ENCODE data around the gene ADAMTS3. TPM values are rescaled to one million over a fixed set of nuclear protein-coding genes. Genes with fewer than 3 reads are reported as not detected.

ADAMTS3 gene
- total RNA-seq, 1 experiment from 2014 or later = 4.4 TPM

- no peak for TF ChIP-seq MAX (CRISPR knock-in tag; IDR thresholded peaks at IDR 0.05)
- no peak for TF ChIP-seq MLX (CRISPR knock-in tag; IDR thresholded peaks at IDR 0.05)
- no peak for TF ChIP-seq HMGXB4 (CRISPR knock-in tag; IDR thresholded peaks at IDR 0.05)
- no peak for TF ChIP-seq ZNF121 (CRISPR knock-in tag; IDR thresholded peaks at IDR 0.05)
- no peak for TF ChIP-seq PREB (CRISPR knock-in tag; IDR thresholded peaks at IDR 0.05; ENCODE audit: borderline replicate concordance)
Measured at GRCh38 chr4:72513227-72513626, 55.8 kb downstream of the ADAMTS3 start (continued).

GRCh38 chr4:72507860-72508419 lies 61.1 kb downstream of the ADAMTS3 start:
- no peak for ATAC-seq
- no peak overlapping the region for H3K4me3 Mint-ChIP-seq
- peaks cover 2% of the 10 kb centered on the region; the same call in 1 of the 2 replicates for H3K4me1 Mint-ChIP-seq
- DNase-seq (ENCODE audit: low spot score) = no peak
- H3K27me3 Mint-ChIP-seq (ENCODE audit: low read depth) = no peaks in the 10 kb centered on the region
- H3K27ac Mint-ChIP-seq = no peak overlapping the region
- peaks cover 23% of the 10 kb centered on the region for H3K9me3 Mint-ChIP-seq
- ChIA-PET POLR2A (no interaction called here), CTCF (interaction anchor here (1.2 kb wide), 1 partner anchor 60 kb away, joined by 3 read pairs; no protein-coding TSS in a partner anchor)
- H3K36me3 Mint-ChIP-seq = no peaks in the 10 kb centered on the region; the same call in 1 of the 2 replicates
- no peak for TF ChIP-seq HMGA2 (CRISPR knock-in tag; IDR thresholded peaks at IDR 0.05)
- TF ChIP-seq MXD4 (CRISPR knock-in tag; IDR thresholded peaks at IDR 0.05; ENCODE audit: borderline replicate concordance) = no peak
- no peak for TF ChIP-seq E2F1 (CRISPR knock-in tag; IDR thresholded peaks at IDR 0.05)
- TF ChIP-seq ZNF671 (CRISPR knock-in tag; IDR thresholded peaks at IDR 0.05) = no peak
- TF ChIP-seq ZNF512 (CRISPR knock-in tag; IDR thresholded peaks at IDR 0.05; ENCODE audit: borderline replicate concordance) = no peak
- no peak for TF ChIP-seq ERG (CRISPR knock-in tag; IDR thresholded peaks at IDR 0.05)
- no peak for TF ChIP-seq NFE2L1 (CRISPR knock-in tag; IDR thresholded peaks at IDR 0.05)
- TF ChIP-seq FOXK1 (CRISPR knock-in tag; IDR thresholded peaks at IDR 0.05) = no peak
- no peak for TF ChIP-seq IRF2 (CRISPR knock-in tag; IDR thresholded peaks at IDR 0.05; ENCODE audit: borderline replicate concordance, low read depth)
- no peak for TF ChIP-seq E2F5 (CRISPR knock-in tag; IDR thresholded peaks at IDR 0.05)
- no peak for TF ChIP-seq GABPB1 (CRISPR knock-in tag; IDR thresholded peaks at IDR 0.05)
- TF ChIP-seq JAZF1 (CRISPR knock-in tag; IDR thresholded peaks at IDR 0.05) = no peak
- TF ChIP-seq RORB (CRISPR knock-in tag; IDR thresholded peaks at IDR 0.05) = no peak
- TF ChIP-seq ZNF423 (CRISPR knock-in tag; IDR thresholded peaks at IDR 0.05) = no peak
- TF ChIP-seq AR (CRISPR knock-in tag; IDR thresholded peaks at IDR 0.05) = no peak
